HepG2 (cell line): ENCODE measurements around the gene BMPER. TPM values are rescaled to one million over a fixed set of nuclear protein-coding genes. Genes with fewer than 3 reads are reported as not detected.

Source experiments
- ATAC-seq: fragments of 200-7000 bp; cut with Tn5 transposase; 3 replicates; pipeline ENCODE4 v1.9.1; 2020; ENCODE audit warnings: mild to moderate bottlenecking, moderate library complexity
- BruUV-seq: library from RNA; stranded (reverse); fragments of 400-500 nt; replicated peaks from 2 replicates; lab custom pipeline; 2021; lab: Mats Ljungman, UMichigan
- CTCF ChIA-PET: fragments of 300-600 bp; formaldehyde crosslinking; extraction: SDS; loops from one replicate; lab custom pipeline; 2021; ENCODE audit warnings: low total read pairs, inconsistent platforms, low intra/inter-chr PET ratio; lab: Yijun Ruan, JAX
- POLR2A ChIA-PET: fragments of 350-600 bp; sonication (Branson Sonifier 250); formaldehyde crosslinking; loops from one replicate; lab custom pipeline; 2020; ENCODE audit warnings: antibody characterized with exemption, inconsistent platforms; lab: Yijun Ruan, JAX
- DNase-seq: peaks from one replicate; pipeline ENCODE4 v3.0.0-alpha.2; 2015; ENCODE audit warnings: low spot score
- FAIRE-seq: peaks from 3 replicates; lab custom pipeline; 2011; peaks lifted over from hg19 to GRCh38; lab: Jason Lieb, UNC
- H2AFZ ChIP-seq: one replicate; pipeline ENCODE4 v1.6.1; 2011; ENCODE audit warnings: low read length, inconsistent platforms
- H3K27ac ChIP-seq: fragments of 300-600 bp; 3 replicates; pipeline ENCODE4 v1.8.0; 2011; ENCODE audit warnings: mixed run types, mild to moderate bottlenecking, mixed read lengths, low read length, inconsistent platforms; ENCODE audit not compliant: insufficient read depth; ENCODE audit errors: extremely low read length
- H3K27me3 ChIP-seq, 2 experiments: fragments of 200-600 bp in 1 of 2; 2 replicates in 1 of 2; 3 replicates in 1 of 2; pipeline versions ENCODE4 v1.6.0 to v1.8.0; 2011; ENCODE audit warnings: low read length in 2 of 2, mild to moderate bottlenecking in 2 of 2, moderate library complexity in 2 of 2, inconsistent platforms in 1 of 2; ENCODE audit not compliant: insufficient read depth in 2 of 2, control insufficient read depth in 1 of 2
- H3K36me3 ChIP-seq, 2 experiments: fragments of 200-600 bp in 1 of 2; replicated peaks in 1 of 2; 2 replicates in 1 of 2; 3 replicates in 1 of 2; pipeline versions ENCODE4 v1.5.1 to v1.8.0; 2011; ENCODE audit warnings: low read length in 2 of 2, inconsistent platforms in 1 of 2; ENCODE audit not compliant: insufficient read depth in 2 of 2, control insufficient read depth in 1 of 2
- H3K4me1 ChIP-seq: 2 replicates; pipeline ENCODE4 v1.5.1; 2012; ENCODE audit warnings: low read length, inconsistent platforms; ENCODE audit not compliant: insufficient read depth
- H3K4me2 ChIP-seq: 2 replicates; pipeline ENCODE4 v1.6.0; 2011; ENCODE audit warnings: low read depth, low read length, inconsistent platforms
- H3K4me3 ChIP-seq, 3 experiments: fragments of 200-600 bp in 1 of 3; sonication (generic), shearing (Covaris generic) in 1 of 3; replicated peaks in 1 of 3; 2 replicates each; pipeline ENCODE4 v1.5.1; 2011 to 2016; ENCODE audit warnings: low read length in 3 of 3, inconsistent platforms in 2 of 3, low read depth in 2 of 3, mild to moderate bottlenecking in 2 of 3, control low read depth in 1 of 3, mixed read lengths in 1 of 3; ENCODE audit not compliant: insufficient read depth in 1 of 3
- H3K79me2 ChIP-seq: one replicate; pipeline ENCODE4 v1.6.1; 2011; ENCODE audit warnings: low read length, inconsistent platforms; ENCODE audit not compliant: insufficient read depth
- H3K9ac ChIP-seq: 2 replicates; pipeline ENCODE4 v1.6.0; 2011; ENCODE audit warnings: mild to moderate bottlenecking, low read depth, low read length, inconsistent platforms; ENCODE audit not compliant: insufficient read depth
- H3K9me3 ChIP-seq: 2 replicates; pipeline ENCODE4 v1.5.1; 2012; ENCODE audit warnings: mild to moderate bottlenecking, low read length
- H4K20me1 ChIP-seq: 2 replicates; pipeline ENCODE4 v1.6.0; 2011; ENCODE audit warnings: inconsistent platforms, mild to moderate bottlenecking, low read length, moderate library complexity; ENCODE audit not compliant: insufficient read depth
- ARID2 ChIP-seq: sonication (generic); formaldehyde crosslinking; IDR thresholded peaks from 2 replicates; pipeline ENCODE4 v1.8.1; 2022; ENCODE audit warnings: mild to moderate bottlenecking, missing genetic modification reagents, borderline replicate concordance
- BCL6 ChIP-seq: IDR thresholded peaks from 2 replicates; pipeline ENCODE4 v1.6.1; 2016; ENCODE audit warnings: missing genetic modification reagents, missing compliant biosample characterization
- CENPT ChIP-seq: sonication (generic); formaldehyde crosslinking; IDR thresholded peaks from 2 replicates; pipeline ENCODE4 v1.8.0; 2022; ENCODE audit warnings: low read depth, mild to moderate bottlenecking, moderate library complexity, missing genetic modification reagents
- DBP ChIP-seq: sonication (generic); formaldehyde crosslinking; IDR thresholded peaks from 2 replicates; pipeline ENCODE4 v1.4.0; 2020; ENCODE audit warnings: missing genetic modification reagents; ENCODE audit errors: not compliant biosample characterization
- KLF15 ChIP-seq: sonication (generic); formaldehyde crosslinking; IDR thresholded peaks from 2 replicates; pipeline ENCODE4 v1.8.1; 2023; ENCODE audit warnings: borderline replicate concordance, mild to moderate bottlenecking, inconsistent platforms, missing genetic modification reagents, mixed read lengths
- NFE2L2 ChIP-seq: fragments of 150-350 bp; IDR thresholded peaks from 2 replicates; pipeline ENCODE4 v1.6.1; 2014; ENCODE audit warnings: low read length
- NR0B2 ChIP-seq: sonication (generic); formaldehyde crosslinking; IDR thresholded peaks from 2 replicates; pipeline ENCODE4 v1.4.0; 2020; ENCODE audit warnings: mild to moderate bottlenecking, missing genetic modification reagents
- STAG1 ChIP-seq: sonication (generic); formaldehyde crosslinking; IDR thresholded peaks from 2 replicates; pipeline ENCODE4 v1.4.0; 2020; ENCODE audit warnings: missing genetic modification reagents
- USF2 ChIP-seq, 2 experiments: sonication (generic) in 1 of 2; formaldehyde crosslinking in 1 of 2; IDR thresholded peaks; 2 replicates each; pipeline versions ENCODE4 v1.5.1 to v1.6.1; 2011 to 2020; ENCODE audit warnings: borderline replicate concordance in 1 of 2, low read depth in 1 of 2, low read length in 1 of 2, mild to moderate bottlenecking in 1 of 2, missing genetic modification reagents in 1 of 2, moderate library complexity in 1 of 2
- ZBTB46 ChIP-seq: sonication (generic); formaldehyde crosslinking; IDR thresholded peaks from 2 replicates; pipeline ENCODE4 v1.4.0; 2020; ENCODE audit warnings: mild to moderate bottlenecking, missing genetic modification reagents, borderline replicate concordance
- ZNF234 ChIP-seq: sonication (generic); formaldehyde crosslinking; conservative IDR thresholded peaks from 2 replicates; pipeline ENCODE4 v1.5.1; 2020; ENCODE audit warnings: mild to moderate bottlenecking, missing genetic modification reagents
- ZNF703 ChIP-seq: sonication (generic); formaldehyde crosslinking; IDR thresholded peaks from 2 replicates; pipeline ENCODE4 v1.5.1; 2020; ENCODE audit warnings: missing genetic modification reagents, mild to moderate bottlenecking, moderate library complexity, borderline replicate concordance
- WGBS: methylation state at CpG from one replicate; pipeline ENCODE4 v1.1.6; 2017; ENCODE audit warnings: low lambda C conversion rate; 5-methylcytosine and 5-hydroxymethylcytosine counted together
- in situ Hi-C: cut with HindIII; loops from 2 replicates; pipeline ENCODE4 v1.10.0; 2017; ENCODE audit warnings: low pct_unique_long_range_greater_than_20kb; ENCODE audit not compliant: extremely low pct_ligation_motif_present
- intact Hi-C: fragments of 100-400 bp; cut with micrococcal nuclease; formaldehyde crosslinking; loops from one replicate; pipeline ENCODE4 v1.10.0; 2022; ENCODE audit not compliant: unreplicated experiment
- polyA plus RNA-seq, 8 experiments: library from polyadenylated mRNA; depleted of rRNA in 3 of 8; stranded (reverse) in 7 of 8; unstranded in 1 of 8; fragments of >200 nt; fragmentation: Illumina TruSeq in 4 of 8; extraction: Trizol in 4 of 8; gene quantifications; 2 replicates each; pipeline versions ENCODE4 v1.2.1 to v1.2.3, GENCODE V29; 2011 to 2016; ENCODE audit warnings: low read depth in 4 of 8, missing spikeins in 1 of 8, mixed read lengths in 1 of 8; ENCODE audit not compliant: insufficient read depth in 1 of 8
- total RNA-seq, 5 experiments: library from RNA; depleted of rRNA; stranded (reverse); fragments of >200 nt; fragmentation: Illumina TruSeq; extraction: Trizol; gene quantifications; 2 replicates each; pipeline ENCODE4 v1.2.3, GENCODE V29; 2016; ENCODE audit warnings: low read depth in 1 of 5

BMPER gene
- total and polyA plus RNA-seq, 2 of the 13 experiments (the other 11 are each of a cell fraction or from before 2014, with no cell fraction given): not detected

- no peaks in the 10 kb centered on the region for H3K36me3 ChIP-seq
- no peak overlapping the region for H3K27ac ChIP-seq
- H3K79me2 ChIP-seq: no peaks in the 10 kb centered on the region
- no peak overlapping the region for H3K9ac ChIP-seq
- no peak for FAIRE-seq
- no peaks in the 10 kb centered on the region for H3K9me3 ChIP-seq
- H3K4me2 ChIP-seq: no peak overlapping the region
- H3K4me3 ChIP-seq: no peak overlapping the region
- ChIA-PET POLR2A (no interaction called here), CTCF (no interaction called here)
- ATAC-seq: no peak
- BruUV-seq: no TSS peak
- no peak for DNase-seq
- no peaks in the 10 kb centered on the region for H3K4me1 ChIP-seq
- TF ChIP-seq ZNF703 (CRISPR knock-in tag): no peak
- TF ChIP-seq KLF15: no peak
- TF ChIP-seq ZBTB46 (CRISPR knock-in tag): no peak
- TF ChIP-seq NR0B2: no peak
- TF ChIP-seq BCL6 (CRISPR knock-in tag): no peak
- no peak for TF ChIP-seq ARID2
- no peak for TF ChIP-seq ZNF234 (CRISPR knock-in tag)
- no peak for TF ChIP-seq USF2 (IDR thresholded peaks at IDR 0.05; ENCODE audit: low read depth, low read length)
- TF ChIP-seq USF2 (CRISPR knock-in tag; IDR thresholded peaks at IDR 0.05; ENCODE audit: borderline replicate concordance): no peak
- TF ChIP-seq STAG1: no peak
- no peak for TF ChIP-seq NFE2L2
- TF ChIP-seq CENPT (CRISPR knock-in tag): no peak
- TF ChIP-seq DBP (CRISPR knock-in tag): no peak
- intact Hi-C loops (no loop called here), in situ Hi-C loops (no loop called here)
- 71% methylated on average over 5 of the region's 5 CpGs for WGBS
- H4K20me1 ChIP-seq: no peaks in the 10 kb centered on the region
- H3K27me3 ChIP-seq: no peaks in the 10 kb centered on the region
- no peak overlapping the region for H2AFZ ChIP-seq
Observed at GRCh38 chr7:34107276-34107675, 201.9 kb downstream of the BMPER start.
